ENCODE measurements around the gene ZNHIT1.
"Not testable (repeated sequence)": the region's sequence is repeated elsewhere in the genome, so short reads cannot be mapped to it uniquely, and the experiment has no call there.

The ZNHIT1 gene

GRCh38 chr7:101239191-101239950, 21.4 kb downstream of the ZNHIT1 start:
- peaks cover 10% of the 10 kb centered on the region for H3K4me1 Mint-ChIP-seq (ENCODE audit: low read depth)
- H3K36me3 Mint-ChIP-seq (ENCODE audit: low read depth): peaks cover 3% of the 10 kb centered on the region
- H3K27me3 Mint-ChIP-seq (ENCODE audit: low read depth): no peaks in the 10 kb centered on the region
- H3K27ac Mint-ChIP-seq: no peak overlapping the region
- H3K9me3 Mint-ChIP-seq: no peaks in the 10 kb centered on the region
- no peak overlapping the region for H3K4me3 Mint-ChIP-seq

- Mint-ChIP-seq H3K27ac (no peak overlapping the region), H3K4me3 (no peak overlapping the region)
Observed at GRCh38 chr7:101239951-101240220, 21.9 kb downstream of the ZNHIT1 start.

GRCh38 chr7:101240226-101241014, 22.5 kb downstream of the ZNHIT1 start:
- Mint-ChIP-seq H3K4me3 (no peak overlapping the region), H3K27me3 (ENCODE audit: low read depth) (no peaks in the 10 kb centered on the region), H3K36me3 (ENCODE audit: low read depth) (peaks cover 4% of the 10 kb centered on the region), H3K9me3 (no peaks in the 10 kb centered on the region), H3K27ac (no peak overlapping the region), H3K4me1 (ENCODE audit: low read depth) (peaks cover 14% of the 10 kb centered on the region)

More at GRCh38 chr7:101239951-101240220, 21.9 kb downstream of the ZNHIT1 start:
- Mint-ChIP-seq H3K27me3 (ENCODE audit: low read depth) (no peaks in the 10 kb centered on the region), H3K4me1 (ENCODE audit: low read depth) (peaks cover 10% of the 10 kb centered on the region), H3K36me3 (ENCODE audit: low read depth) (peaks cover 3% of the 10 kb centered on the region), H3K9me3 (no peaks in the 10 kb centered on the region)

- Mint-ChIP-seq H3K27ac (no peak overlapping the region), H3K36me3 (ENCODE audit: low read depth) (peaks cover 4% of the 10 kb centered on the region), H3K9me3 (no peaks in the 10 kb centered on the region), H3K4me3 (no peak overlapping the region), H3K4me1 (ENCODE audit: low read depth) (peaks cover 20% of the 10 kb centered on the region), H3K27me3 (ENCODE audit: low read depth) (no peaks in the 10 kb centered on the region)
Observed at GRCh38 chr7:101241015-101241363, 23.0 kb downstream of the ZNHIT1 start.

- H3K27ac Mint-ChIP-seq: no peak overlapping the region
- peaks cover 4% of the 10 kb centered on the region for H3K36me3 Mint-ChIP-seq (ENCODE audit: low read depth)
Observed at GRCh38 chr7:101241443-101242349, 23.7 kb downstream of the ZNHIT1 start.

GRCh38 chr7:101243646-101244374, 25.8 kb downstream of the ZNHIT1 start:
- H3K4me1 Mint-ChIP-seq (ENCODE audit: low read depth): peaks cover 26% of the 10 kb centered on the region
- H3K9me3 Mint-ChIP-seq: no peaks in the 10 kb centered on the region
- H3K27me3 Mint-ChIP-seq (ENCODE audit: low read depth): no peaks in the 10 kb centered on the region
- peaks cover 5% of the 10 kb centered on the region for H3K36me3 Mint-ChIP-seq (ENCODE audit: low read depth)
- peak overlapping the region; percentile 96 for H3K27ac Mint-ChIP-seq
- peak overlapping the region; percentile 92 for H3K4me3 Mint-ChIP-seq

More at GRCh38 chr7:101241443-101242349, 23.7 kb downstream of the ZNHIT1 start:
- H3K4me1 Mint-ChIP-seq (ENCODE audit: low read depth): peaks cover 20% of the 10 kb centered on the region
- no peak overlapping the region for H3K4me3 Mint-ChIP-seq
- H3K27me3 Mint-ChIP-seq (ENCODE audit: low read depth): no peaks in the 10 kb centered on the region
- H3K9me3 Mint-ChIP-seq: no peaks in the 10 kb centered on the region

GRCh38 chr7:101244375-101245146, 26.6 kb downstream of the ZNHIT1 start, which contains the start of gene FIS1:
Gene FIS1, minus strand, starts transcription at chr7:101245081. Its CDS starts 77 bp downstream, at chr7:101245004.
- Mint-ChIP-seq H3K4me3 (peak within 1 kb of the TSS; percentile 92), H3K36me3 (ENCODE audit: low read depth) (peaks cover 5% of the 10 kb centered on the region), H3K27me3 (ENCODE audit: low read depth) (no peaks in the 10 kb centered on the region), H3K27ac (peak within 1 kb of the TSS; percentile 96), H3K4me1 (ENCODE audit: low read depth) (peaks cover 26% of the 10 kb centered on the region), H3K9me3 (no peaks in the 10 kb centered on the region)

- H3K9me3 Mint-ChIP-seq: no peaks in the 10 kb centered on the region
- H3K36me3 Mint-ChIP-seq (ENCODE audit: low read depth): peaks cover 8% of the 10 kb centered on the region
- peaks cover 29% of the 10 kb centered on the region for H3K4me1 Mint-ChIP-seq (ENCODE audit: low read depth)
- peak overlapping the region; percentile 96 for H3K27ac Mint-ChIP-seq
- no peaks in the 10 kb centered on the region for H3K27me3 Mint-ChIP-seq (ENCODE audit: low read depth)
- peak overlapping the region; percentile 92 for H3K4me3 Mint-ChIP-seq
Observed at GRCh38 chr7:101245147-101245668, 27.2 kb downstream of the ZNHIT1 start.

GRCh38 chr7:101248276-101248675, 30.3 kb downstream of the ZNHIT1 start:
- peaks cover 17% of the 10 kb centered on the region for H3K36me3 Mint-ChIP-seq (ENCODE audit: low read depth)
- H3K4me1 Mint-ChIP-seq (ENCODE audit: low read depth): peaks cover 36% of the 10 kb centered on the region
- no peak overlapping the region for H3K27ac Mint-ChIP-seq
- no peaks in the 10 kb centered on the region for H3K9me3 Mint-ChIP-seq
- no peaks in the 10 kb centered on the region for H3K27me3 Mint-ChIP-seq (ENCODE audit: low read depth)
- H3K4me3 Mint-ChIP-seq: no peak overlapping the region

GRCh38 chr7:101250324-101250723, 32.4 kb downstream of the ZNHIT1 start:
- Mint-ChIP-seq H3K36me3 (ENCODE audit: low read depth) (peaks cover 15% of the 10 kb centered on the region), H3K27ac (peak overlapping the region; percentile 1), H3K4me1 (ENCODE audit: low read depth) (peaks cover 27% of the 10 kb centered on the region), H3K9me3 (no peaks in the 10 kb centered on the region), H3K4me3 (peak overlapping the region; percentile 60), H3K27me3 (ENCODE audit: low read depth) (no peaks in the 10 kb centered on the region)

- H3K27ac Mint-ChIP-seq: peak overlapping the region; percentile 96
- no peaks in the 10 kb centered on the region for H3K9me3 Mint-ChIP-seq
- peak overlapping the region; percentile 99 for H3K4me3 Mint-ChIP-seq
- H3K4me1 Mint-ChIP-seq (ENCODE audit: low read depth): peaks cover 21% of the 10 kb centered on the region
- no peaks in the 10 kb centered on the region for H3K27me3 Mint-ChIP-seq (ENCODE audit: low read depth)
- peaks cover 15% of the 10 kb centered on the region for H3K36me3 Mint-ChIP-seq (ENCODE audit: low read depth)
Observed at GRCh38 chr7:101251871-101252659, 34.1 kb downstream of the ZNHIT1 start.

GRCh38 chr7:101253199-101253598, 35.2 kb downstream of the ZNHIT1 start:
- peak overlapping the region; percentile 99 for H3K4me3 Mint-ChIP-seq
- not testable (repeated sequence) for H3K27ac Mint-ChIP-seq
- H3K36me3 Mint-ChIP-seq (ENCODE audit: low read depth): peaks cover 13% of the 10 kb centered on the region

More at GRCh38 chr7:101253199-101253598, 35.2 kb downstream of the ZNHIT1 start:
- not testable (repeated sequence) for H3K27me3 Mint-ChIP-seq (ENCODE audit: low read depth); H3K9me3 Mint-ChIP-seq
- H3K4me1 Mint-ChIP-seq (ENCODE audit: low read depth): peaks cover 16% of the 10 kb centered on the region
